Fibroblast of mammary gland (primary cell): ENCODE measurements around the gene RSBN1L.
"Not testable (repeated sequence)": the region's sequence is repeated elsewhere in the genome, so short reads cannot be mapped to it uniquely, and the experiment has no call there.

Experiments used
- DNase-seq: peaks from one replicate; pipeline ENCODE4 v3.0.0-alpha.2; 2010; ENCODE audit warnings: low read depth
- H3K4me3 ChIP-seq: 2 replicates; pipeline ENCODE4 v1.5.1; 2011; ENCODE audit warnings: low read depth, mild to moderate bottlenecking, low read length, moderate library complexity; ENCODE audit not compliant: control insufficient read depth
- TF ChIP-seq, protein P1 (sequence below): conservative IDR thresholded peaks from 2 replicates; pipeline ENCODE4 v1.5.1; 2011; ENCODE audit warnings: low read depth, low read length, inconsistent platforms; ENCODE audit not compliant: control insufficient read depth, insufficient read depth

RSBN1L gene

GRCh38 chr7:77710067-77710466 lies 13.8 kb downstream of the RSBN1L start:
- no peak overlapping the region for H3K4me3 ChIP-seq
- TF ChIP-seq, protein P1, sequence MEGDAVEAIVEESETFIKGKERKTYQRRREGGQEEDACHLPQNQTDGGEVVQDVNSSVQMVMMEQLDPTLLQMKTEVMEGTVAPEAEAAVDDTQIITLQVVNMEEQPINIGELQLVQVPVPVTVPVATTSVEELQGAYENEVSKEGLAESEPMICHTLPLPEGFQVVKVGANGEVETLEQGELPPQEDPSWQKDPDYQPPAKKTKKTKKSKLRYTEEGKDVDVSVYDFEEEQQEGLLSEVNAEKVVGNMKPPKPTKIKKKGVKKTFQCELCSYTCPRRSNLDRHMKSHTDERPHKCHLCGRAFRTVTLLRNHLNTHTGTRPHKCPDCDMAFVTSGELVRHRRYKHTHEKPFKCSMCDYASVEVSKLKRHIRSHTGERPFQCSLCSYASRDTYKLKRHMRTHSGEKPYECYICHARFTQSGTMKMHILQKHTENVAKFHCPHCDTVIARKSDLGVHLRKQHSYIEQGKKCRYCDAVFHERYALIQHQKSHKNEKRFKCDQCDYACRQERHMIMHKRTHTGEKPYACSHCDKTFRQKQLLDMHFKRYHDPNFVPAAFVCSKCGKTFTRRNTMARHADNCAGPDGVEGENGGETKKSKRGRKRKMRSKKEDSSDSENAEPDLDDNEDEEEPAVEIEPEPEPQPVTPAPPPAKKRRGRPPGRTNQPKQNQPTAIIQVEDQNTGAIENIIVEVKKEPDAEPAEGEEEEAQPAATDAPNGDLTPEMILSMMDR, result no peak
- DNase-seq, result no peak

DNA sequence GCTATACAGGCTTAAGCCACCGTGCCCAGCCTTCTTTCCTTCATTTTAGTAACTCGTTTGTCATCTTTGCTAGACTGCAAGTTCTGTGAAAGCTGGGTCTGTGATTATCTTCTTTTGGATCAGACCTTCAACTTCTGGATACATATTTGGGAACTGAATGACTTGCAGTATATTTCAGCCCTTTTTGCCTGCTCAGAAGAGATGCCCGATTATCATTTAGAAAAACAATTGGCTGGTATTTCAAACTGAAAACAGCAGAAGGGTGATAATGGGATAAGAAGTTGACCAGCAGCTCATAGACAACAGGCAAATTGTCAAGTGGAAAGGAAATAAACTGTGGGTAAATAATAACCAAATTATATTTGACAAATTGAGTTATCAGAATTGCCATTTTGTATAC lies 14.6 kb downstream of the RSBN1L start:
- no peak for DNase-seq
- no peak overlapping the region for H3K4me3 ChIP-seq
- TF ChIP-seq, protein P1, result no peak

DNA sequence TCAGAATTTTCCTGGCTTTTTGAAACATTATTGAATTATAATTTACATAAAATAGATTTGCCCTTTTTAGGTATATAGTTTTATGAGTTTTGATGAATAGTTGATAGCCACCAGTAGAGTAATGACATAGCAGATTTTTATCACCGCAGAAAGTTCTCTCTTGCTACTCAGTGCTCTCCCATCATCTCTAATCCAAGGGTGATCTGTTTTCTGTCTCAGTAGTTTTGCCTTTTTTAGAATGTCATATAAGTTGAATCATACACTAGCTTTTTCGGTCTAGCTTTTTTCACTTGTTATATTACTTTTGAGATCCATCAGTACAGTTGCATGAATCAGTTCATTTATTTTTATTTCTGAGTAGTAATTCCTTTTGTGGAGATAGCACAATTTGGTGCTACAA lies 17.9 kb downstream of the RSBN1L start:
- no peak for DNase-seq
- H3K4me3 ChIP-seq, result no peak overlapping the region
- TF ChIP-seq, protein P1, result no peak

DNA sequence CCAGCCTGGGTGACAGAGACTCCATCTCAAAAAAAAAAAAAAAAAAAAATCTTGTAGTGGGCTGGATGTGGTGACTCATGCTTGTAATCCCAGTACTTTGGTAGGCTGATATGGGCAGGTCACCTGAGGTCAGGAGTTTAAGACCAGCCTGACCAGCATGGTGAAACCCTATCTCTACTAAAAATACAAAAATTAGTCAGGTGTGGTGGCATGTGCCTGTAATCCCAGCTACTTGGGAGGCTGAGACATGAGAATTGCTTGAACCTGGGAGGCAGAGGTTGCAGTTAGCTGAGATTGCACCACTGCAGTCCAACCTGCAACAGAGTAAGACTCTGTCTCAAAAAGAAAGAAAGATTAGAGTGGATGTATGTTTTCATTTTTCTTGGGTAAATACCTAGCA lies 18.7 kb downstream of the RSBN1L start:
- DNase-seq, result peak; percentile 60
- not testable (repeated sequence) for H3K4me3 ChIP-seq

DNA sequence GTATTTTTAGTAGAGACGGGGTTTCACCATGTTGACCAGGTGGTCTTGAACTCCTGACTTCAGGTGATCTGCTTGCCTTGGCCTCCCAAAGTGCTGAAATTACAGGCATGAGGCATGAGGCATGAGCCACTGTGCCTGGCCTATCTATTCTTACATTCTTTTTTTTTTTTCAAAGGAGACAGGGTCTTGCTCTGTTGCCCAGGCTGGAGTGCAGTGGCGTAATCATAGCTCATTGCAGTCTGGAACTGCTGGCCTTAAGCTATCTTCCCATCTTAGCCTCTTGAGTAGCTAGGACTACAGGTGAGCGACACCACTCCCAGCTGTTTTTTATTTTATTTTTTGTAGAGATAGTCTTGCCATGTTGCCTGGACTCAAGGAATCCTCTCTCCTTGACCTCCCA lies 20.5 kb downstream of the RSBN1L start:
- TF ChIP-seq, protein P1, result no peak
- no peak for DNase-seq
- no peak overlapping the region for H3K4me3 ChIP-seq

DNA sequence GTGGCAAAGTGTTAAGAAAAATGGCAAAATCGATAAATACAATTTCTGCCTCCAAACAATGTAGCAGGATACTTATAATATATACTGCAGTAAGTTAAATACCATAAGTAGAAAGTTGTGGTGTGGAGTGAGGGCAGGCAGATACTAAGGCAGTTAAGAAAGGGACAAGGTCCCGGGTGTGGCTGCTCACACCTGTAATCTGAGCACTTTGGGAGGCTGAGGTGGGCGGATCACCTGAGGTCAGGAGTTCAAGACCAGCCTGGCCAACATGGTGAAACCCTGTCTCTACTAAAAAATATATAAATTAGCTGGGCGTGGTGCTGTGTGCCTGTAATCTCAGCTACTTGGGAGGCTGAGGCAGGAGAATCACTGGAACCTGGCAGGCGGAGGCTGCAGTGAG lies 21.3 kb downstream of the RSBN1L start:
- H3K4me3 ChIP-seq, DNase-seq: not testable (repeated sequence)

GRCh38 chr7:77727527-77727926 lies 31.3 kb downstream of the RSBN1L start:
- H3K4me3 ChIP-seq, result no peak overlapping the region
- TF ChIP-seq, protein P1, result no peak
- DNase-seq, result no peak

- peak; percentile 31 for DNase-seq
- H3K4me3 ChIP-seq, result no peak overlapping the region
- TF ChIP-seq, protein P1, result no peak
Observed at GRCh38 chr7:77727936-77728701, 31.9 kb downstream of the RSBN1L start.
